ENCODE data around the gene SLC25A1.

The SLC25A1 gene

GRCh38 chr22:19183216-19183615 lies 4.7 kb upstream of the SLC25A1 start:
- no peak for DNase-seq (ENCODE audit: low read depth, low spot score)
- no peak overlapping the region for H3K4me3 ChIP-seq (ENCODE audit: low read length)

- DNase-seq (ENCODE audit: low read depth, low spot score): no peak
- no peak overlapping the region for H3K4me3 ChIP-seq (ENCODE audit: low read length)
Observed at GRCh38 chr22:19182472-19183157, 4.1 kb upstream of the SLC25A1 start.

GRCh38 chr22:19181786-19182471 lies 3.4 kb upstream of the SLC25A1 start:
- H3K4me3 ChIP-seq (ENCODE audit: low read length): no peak overlapping the region
- DNase-seq (ENCODE audit: low read depth, low spot score): peak; percentile 22

- DNase-seq (ENCODE audit: low read depth, low spot score): no peak
- no peak overlapping the region for H3K4me3 ChIP-seq (ENCODE audit: low read length)
Observed at GRCh38 chr22:19180740-19181410, 2.3 kb upstream of the SLC25A1 start.

GRCh38 chr22:19180234-19180633 lies 1.7 kb upstream of the SLC25A1 start:
- H3K4me3 ChIP-seq (ENCODE audit: low read length): no peak overlapping the region

GRCh38 chr22:19179497-19180048 lies 1.0 kb upstream of the SLC25A1 start:
- DNase-seq (ENCODE audit: low read depth, low spot score): peak; percentile 36

More at GRCh38 chr22:19180234-19180633, 1.7 kb upstream of the SLC25A1 start:
- no peak for DNase-seq (ENCODE audit: low read depth, low spot score)

GRCh38 chr22:19178065-19178656 lies 375 bp downstream of the SLC25A1 start:
- H3K4me3 ChIP-seq (ENCODE audit: low read length): peak overlapping the region; percentile 65
- DNase-seq (ENCODE audit: low read depth, low spot score): peak; percentile 28

More at GRCh38 chr22:19179497-19180048, 1.0 kb upstream of the SLC25A1 start:
- peak overlapping the region; percentile 65 for H3K4me3 ChIP-seq (ENCODE audit: low read length)

GRCh38 chr22:19177164-19178064 lies 1.1 kb downstream of the SLC25A1 start:
- DNase-seq (ENCODE audit: low read depth, low spot score): no peak
- peak overlapping the region; percentile 65 for H3K4me3 ChIP-seq (ENCODE audit: low read length)

GRCh38 chr22:19176732-19177131 lies 1.8 kb downstream of the SLC25A1 start:
- H3K4me3 ChIP-seq (ENCODE audit: low read length): no peak overlapping the region
- DNase-seq (ENCODE audit: low read depth, low spot score): no peak

GRCh38 chr22:19176175-19176643 lies 2.3 kb downstream of the SLC25A1 start:
- no peak overlapping the region for H3K4me3 ChIP-seq (ENCODE audit: low read length)
- no peak for DNase-seq (ENCODE audit: low read depth, low spot score)

- H3K4me3 ChIP-seq (ENCODE audit: low read length): no peak overlapping the region
Observed at GRCh38 chr22:19175602-19176174, 2.8 kb downstream of the SLC25A1 start.

GRCh38 chr22:19175026-19175601 lies 3.4 kb downstream of the SLC25A1 start:
- no peak overlapping the region for H3K4me3 ChIP-seq (ENCODE audit: low read length)
- DNase-seq (ENCODE audit: low read depth, low spot score): no peak

More at GRCh38 chr22:19175602-19176174, 2.8 kb downstream of the SLC25A1 start:
- no peak for DNase-seq (ENCODE audit: low read depth, low spot score)

- no peak for DNase-seq (ENCODE audit: low read depth, low spot score)
- no peak overlapping the region for H3K4me3 ChIP-seq (ENCODE audit: low read length)
Observed at GRCh38 chr22:19174106-19175025, 4.2 kb downstream of the SLC25A1 start.

- H3K4me3 ChIP-seq (ENCODE audit: low read length): peak overlapping the region; percentile 96
- no peak for DNase-seq (ENCODE audit: low read depth, low spot score)
Observed at GRCh38 chr22:19173047-19174035, 5.2 kb downstream of the SLC25A1 start.

- no peak for DNase-seq (ENCODE audit: low read depth, low spot score)
Observed at GRCh38 chr22:19172213-19173046, 6.1 kb downstream of the SLC25A1 start.

More at GRCh38 chr22:19172213-19173046, 6.1 kb downstream of the SLC25A1 start:
- peak overlapping the region; percentile 96 for H3K4me3 ChIP-seq (ENCODE audit: low read length)

Measured in Jurkat, Clone E6-1 (cell line).